ENCODE measurements around the gene GINS3. TPM values are rescaled to one million over a fixed set of nuclear protein-coding genes. Genes with fewer than 3 reads are reported as not detected.

Gene GINS3
- total RNA-seq, 1 experiment from 2014 or later, result 7.6 TPM

DNA sequence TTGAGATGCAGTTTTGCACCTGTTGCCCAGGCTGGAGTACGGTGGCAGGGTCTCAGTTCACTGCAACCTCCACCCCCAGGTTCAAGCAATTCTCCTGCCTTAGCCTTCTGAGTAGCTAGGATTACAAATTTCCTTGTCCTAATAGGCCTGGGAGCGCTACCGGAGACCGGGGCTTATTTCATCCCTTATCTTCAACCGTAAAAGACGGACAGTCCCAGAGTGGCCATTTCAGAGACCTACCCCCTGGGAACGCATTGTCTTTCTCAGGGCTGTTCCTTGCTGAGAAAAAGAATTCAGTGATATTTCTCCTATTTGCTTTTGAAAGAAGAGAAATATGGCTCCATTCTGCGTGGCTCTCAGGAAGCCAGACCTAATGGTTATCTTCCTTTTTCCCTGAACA lies 39.6 kb upstream of the GINS3 start:
- ChIA-PET CTCF (no interaction called here), POLR2A (no interaction called here)

DNA sequence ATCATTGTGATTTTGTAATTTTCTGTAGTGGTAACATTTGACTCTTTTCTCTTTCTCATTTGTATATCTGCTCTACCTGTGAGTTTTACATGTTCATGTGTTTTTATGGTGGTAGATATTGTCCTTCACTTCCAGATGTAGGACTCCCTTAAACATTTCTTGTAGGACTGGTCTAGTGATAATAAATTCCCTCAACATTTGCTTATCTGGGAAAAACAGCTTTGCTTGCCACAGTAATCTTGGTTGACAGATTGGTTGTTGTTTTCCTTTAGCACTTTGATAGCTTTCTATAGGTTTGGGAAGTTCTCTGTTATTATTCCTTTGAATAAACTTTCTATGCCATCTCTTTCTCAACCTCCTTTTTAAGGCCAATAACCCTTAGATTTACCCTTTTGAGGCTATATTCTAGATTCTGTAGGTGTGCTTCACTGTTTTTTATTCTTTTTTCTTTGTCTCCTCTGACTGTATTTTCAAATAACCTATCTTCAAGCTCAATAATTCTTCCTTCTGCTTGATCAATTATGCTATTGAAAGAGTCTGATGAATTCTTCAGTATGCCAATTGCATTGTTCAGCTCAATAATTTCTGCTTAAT lies 32.1 kb upstream of the GINS3 start:
- no peaks in the 10 kb centered on the region for H3K9me3 ChIP-seq (ENCODE audit: control insufficient read depth, insufficient read depth, low read depth, low read length)
- H3K27me3 ChIP-seq (ENCODE audit: control insufficient read depth, insufficient read depth, low read length), result no peaks in the 10 kb centered on the region
- ChIA-PET POLR2A (no interaction called here), CTCF (no interaction called here)
- no TSS peak for BruUV-seq (replicated peaks)
- TF ChIP-seq, protein P1, sequence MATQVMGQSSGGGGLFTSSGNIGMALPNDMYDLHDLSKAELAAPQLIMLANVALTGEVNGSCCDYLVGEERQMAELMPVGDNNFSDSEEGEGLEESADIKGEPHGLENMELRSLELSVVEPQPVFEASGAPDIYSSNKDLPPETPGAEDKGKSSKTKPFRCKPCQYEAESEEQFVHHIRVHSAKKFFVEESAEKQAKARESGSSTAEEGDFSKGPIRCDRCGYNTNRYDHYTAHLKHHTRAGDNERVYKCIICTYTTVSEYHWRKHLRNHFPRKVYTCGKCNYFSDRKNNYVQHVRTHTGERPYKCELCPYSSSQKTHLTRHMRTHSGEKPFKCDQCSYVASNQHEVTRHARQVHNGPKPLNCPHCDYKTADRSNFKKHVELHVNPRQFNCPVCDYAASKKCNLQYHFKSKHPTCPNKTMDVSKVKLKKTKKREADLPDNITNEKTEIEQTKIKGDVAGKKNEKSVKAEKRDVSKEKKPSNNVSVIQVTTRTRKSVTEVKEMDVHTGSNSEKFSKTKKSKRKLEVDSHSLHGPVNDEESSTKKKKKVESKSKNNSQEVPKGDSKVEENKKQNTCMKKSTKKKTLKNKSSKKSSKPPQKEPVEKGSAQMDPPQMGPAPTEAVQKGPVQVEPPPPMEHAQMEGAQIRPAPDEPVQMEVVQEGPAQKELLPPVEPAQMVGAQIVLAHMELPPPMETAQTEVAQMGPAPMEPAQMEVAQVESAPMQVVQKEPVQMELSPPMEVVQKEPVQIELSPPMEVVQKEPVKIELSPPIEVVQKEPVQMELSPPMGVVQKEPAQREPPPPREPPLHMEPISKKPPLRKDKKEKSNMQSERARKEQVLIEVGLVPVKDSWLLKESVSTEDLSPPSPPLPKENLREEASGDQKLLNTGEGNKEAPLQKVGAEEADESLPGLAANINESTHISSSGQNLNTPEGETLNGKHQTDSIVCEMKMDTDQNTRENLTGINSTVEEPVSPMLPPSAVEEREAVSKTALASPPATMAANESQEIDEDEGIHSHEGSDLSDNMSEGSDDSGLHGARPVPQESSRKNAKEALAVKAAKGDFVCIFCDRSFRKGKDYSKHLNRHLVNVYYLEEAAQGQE (IDR thresholded peaks at IDR 0.05; ENCODE audit: insufficient read depth in 1 of 2, low read depth in 2 of 2, low read length in 1 of 2), result no peak
- no peak for TF ChIP-seq TCF7L2 (IDR thresholded peaks at IDR 0.05; ENCODE audit: low read depth, low read length)
- TF ChIP-seq, protein P2, sequence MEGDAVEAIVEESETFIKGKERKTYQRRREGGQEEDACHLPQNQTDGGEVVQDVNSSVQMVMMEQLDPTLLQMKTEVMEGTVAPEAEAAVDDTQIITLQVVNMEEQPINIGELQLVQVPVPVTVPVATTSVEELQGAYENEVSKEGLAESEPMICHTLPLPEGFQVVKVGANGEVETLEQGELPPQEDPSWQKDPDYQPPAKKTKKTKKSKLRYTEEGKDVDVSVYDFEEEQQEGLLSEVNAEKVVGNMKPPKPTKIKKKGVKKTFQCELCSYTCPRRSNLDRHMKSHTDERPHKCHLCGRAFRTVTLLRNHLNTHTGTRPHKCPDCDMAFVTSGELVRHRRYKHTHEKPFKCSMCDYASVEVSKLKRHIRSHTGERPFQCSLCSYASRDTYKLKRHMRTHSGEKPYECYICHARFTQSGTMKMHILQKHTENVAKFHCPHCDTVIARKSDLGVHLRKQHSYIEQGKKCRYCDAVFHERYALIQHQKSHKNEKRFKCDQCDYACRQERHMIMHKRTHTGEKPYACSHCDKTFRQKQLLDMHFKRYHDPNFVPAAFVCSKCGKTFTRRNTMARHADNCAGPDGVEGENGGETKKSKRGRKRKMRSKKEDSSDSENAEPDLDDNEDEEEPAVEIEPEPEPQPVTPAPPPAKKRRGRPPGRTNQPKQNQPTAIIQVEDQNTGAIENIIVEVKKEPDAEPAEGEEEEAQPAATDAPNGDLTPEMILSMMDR (IDR thresholded peaks at IDR 0.05), result no peak
- TF ChIP-seq SIN3A (IDR thresholded peaks at IDR 0.05; ENCODE audit: borderline replicate concordance, insufficient read depth, low read depth, low read length), result no peak
- TF ChIP-seq POLR2AphosphoS5 (IDR thresholded peaks at IDR 0.05; ENCODE audit: low read depth, low read length), result no peak
- no peaks in the 10 kb centered on the region for H3K4me1 ChIP-seq (ENCODE audit: control insufficient read depth, insufficient read depth, low read length)
- DNase-seq (ENCODE audit: low read depth, low spot score), result no peak
- in situ Hi-C loops (cut with HindIII; ENCODE audit: low pct_unique_long_range_greater_than_20kb, low sequenced_read_pairs), result no loop called here
- no peak for ATAC-seq
- intact Hi-C loops (cut with micrococcal nuclease; ENCODE audit: unreplicated experiment), result no loop called here
- no peak overlapping the region for H3K27ac ChIP-seq (ENCODE audit: low read length)
- no peak overlapping the region for H3K4me3 ChIP-seq (ENCODE audit: low read depth in 2 of 2, low read length in 2 of 2)
- no peaks in the 10 kb centered on the region for H3K36me3 ChIP-seq (ENCODE audit: control insufficient read depth, insufficient read depth, low read length)

More for the DNA sequence above, 39.6 kb upstream of the GINS3 start:
- DNase-seq (ENCODE audit: low read depth, low spot score) (no peak), ATAC-seq (no peak)
- no peak overlapping the region for H3K4me3 ChIP-seq (ENCODE audit: low read depth in 2 of 2, low read length in 2 of 2)
- no peaks in the 10 kb centered on the region for H3K27me3 ChIP-seq (ENCODE audit: control insufficient read depth, insufficient read depth, low read length)
- in situ Hi-C loops (cut with HindIII; ENCODE audit: low pct_unique_long_range_greater_than_20kb, low sequenced_read_pairs), result no loop called here
- no peaks in the 10 kb centered on the region for H3K36me3 ChIP-seq (ENCODE audit: control insufficient read depth, insufficient read depth, low read length)
- H3K4me1 ChIP-seq (ENCODE audit: control insufficient read depth, insufficient read depth, low read length), result no peaks in the 10 kb centered on the region
- BruUV-seq (replicated peaks), result no TSS peak
- H3K27ac ChIP-seq (ENCODE audit: low read length), result no peak overlapping the region
- intact Hi-C loops (cut with micrococcal nuclease; ENCODE audit: unreplicated experiment), result no loop called here
- TF ChIP-seq SIN3A (IDR thresholded peaks at IDR 0.05; ENCODE audit: borderline replicate concordance, insufficient read depth, low read depth, low read length), result no peak
- no peak for TF ChIP-seq TCF7L2 (IDR thresholded peaks at IDR 0.05; ENCODE audit: low read depth, low read length)
- TF ChIP-seq, protein P1 (IDR thresholded peaks at IDR 0.05; ENCODE audit: insufficient read depth in 1 of 2, low read depth in 2 of 2, low read length in 1 of 2), result no peak
- no peak for TF ChIP-seq POLR2AphosphoS5 (IDR thresholded peaks at IDR 0.05; ENCODE audit: low read depth, low read length)
- TF ChIP-seq, protein P2 (IDR thresholded peaks at IDR 0.05), result no peak
- H3K9me3 ChIP-seq (ENCODE audit: control insufficient read depth, insufficient read depth, low read depth, low read length), result no peaks in the 10 kb centered on the region
